ENCODE measurements around the gene ARHGEF40. TPM values are rescaled to one million over a fixed set of nuclear protein-coding genes. Genes with fewer than 3 reads are reported as not detected.

Gene ARHGEF40
- total RNA-seq, 1 experiment from 2014 or later, result 2.7 TPM

DNA sequence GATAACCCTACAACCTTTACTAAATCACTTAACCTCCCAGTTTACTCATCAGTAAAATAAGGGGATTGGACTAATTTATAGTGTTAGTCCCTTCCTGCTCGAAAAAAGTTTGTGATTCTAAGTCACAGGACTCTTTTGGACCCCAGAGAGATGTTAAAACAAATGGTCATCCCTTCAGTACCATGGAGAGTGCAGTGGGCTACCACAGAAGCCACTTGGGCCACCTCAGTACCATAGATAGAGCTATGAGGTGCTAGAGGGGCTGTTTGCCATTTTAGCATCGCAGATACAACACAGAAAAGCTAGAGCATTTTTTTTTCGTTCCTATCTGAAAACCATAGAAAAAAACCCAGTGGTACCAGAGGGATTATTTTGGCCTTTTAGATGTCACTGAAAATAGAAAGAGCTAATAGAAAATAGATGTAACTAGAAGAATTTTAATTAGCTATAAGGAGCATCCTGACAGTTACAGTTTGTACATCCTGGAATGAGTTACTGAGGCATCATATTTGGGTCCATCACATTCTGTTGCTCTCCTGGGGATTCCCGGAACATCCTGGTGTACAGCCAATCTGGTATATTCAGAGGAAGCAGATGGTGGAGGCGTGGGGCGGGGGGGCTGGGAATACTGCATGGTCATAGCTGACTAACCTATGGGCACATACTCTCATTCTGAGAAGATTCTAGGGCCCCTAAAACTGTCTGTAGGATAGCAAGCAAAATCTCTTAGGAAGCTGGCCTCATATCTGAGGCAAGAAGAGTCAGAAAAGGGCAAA, 25.5 kb downstream of the ARHGEF40 start:
- Histone ChIP-seq H3K79me2 (ENCODE audit: low read length) (no peaks in the 10 kb centered on the region), H3K36me3 (ENCODE audit: low read depth, low read length) (no peaks in the 10 kb centered on the region), H3K27me3 (ENCODE audit: low read length) (no peaks in the 10 kb centered on the region), H4K20me1 (ENCODE audit: low read length) (no peaks in the 10 kb centered on the region), H3K9ac (ENCODE audit: low read length) (no peak overlapping the region), H3F3A (ENCODE audit: low read length, unreplicated experiment) (no peaks in the 10 kb centered on the region), H3K9me2 (replicated peaks; ENCODE audit: low read length) (no peaks in the 10 kb centered on the region), H3K4me2 (ENCODE audit: low read length) (no peak overlapping the region), H2AFZ (ENCODE audit: low read length) (no peak overlapping the region), H3K27ac (ENCODE audit: low read length) (no peak overlapping the region), H3K9me3 (ENCODE audit: low read length) (no peaks in the 10 kb centered on the region), H3K4me3 (ENCODE audit: low read length) (no peak overlapping the region), H3K4me1 (ENCODE audit: insufficient read depth, low read length) (peaks cover 11% of the 10 kb centered on the region)
- intact Hi-C loops (cut with micrococcal nuclease), result no loop called here
- ATAC-seq (no peak), DNase-seq (no peak)
- CTCF ChIA-PET, result interaction anchor here (0.5 to 1.0 kb wide), 3 partner anchors 8 to 247 kb away, joined by 3 read pairs; no protein-coding TSS in a partner anchor
- TF ChIP-seq EZH2 (IDR thresholded peaks at IDR 0.05; ENCODE audit: low read length, unreplicated experiment) (no peak), EZH2phosphoT487 (IDR thresholded peaks at IDR 0.05; ENCODE audit: borderline replicate concordance, low read length) (no peak)
- TF ChIP-seq, protein P1, sequence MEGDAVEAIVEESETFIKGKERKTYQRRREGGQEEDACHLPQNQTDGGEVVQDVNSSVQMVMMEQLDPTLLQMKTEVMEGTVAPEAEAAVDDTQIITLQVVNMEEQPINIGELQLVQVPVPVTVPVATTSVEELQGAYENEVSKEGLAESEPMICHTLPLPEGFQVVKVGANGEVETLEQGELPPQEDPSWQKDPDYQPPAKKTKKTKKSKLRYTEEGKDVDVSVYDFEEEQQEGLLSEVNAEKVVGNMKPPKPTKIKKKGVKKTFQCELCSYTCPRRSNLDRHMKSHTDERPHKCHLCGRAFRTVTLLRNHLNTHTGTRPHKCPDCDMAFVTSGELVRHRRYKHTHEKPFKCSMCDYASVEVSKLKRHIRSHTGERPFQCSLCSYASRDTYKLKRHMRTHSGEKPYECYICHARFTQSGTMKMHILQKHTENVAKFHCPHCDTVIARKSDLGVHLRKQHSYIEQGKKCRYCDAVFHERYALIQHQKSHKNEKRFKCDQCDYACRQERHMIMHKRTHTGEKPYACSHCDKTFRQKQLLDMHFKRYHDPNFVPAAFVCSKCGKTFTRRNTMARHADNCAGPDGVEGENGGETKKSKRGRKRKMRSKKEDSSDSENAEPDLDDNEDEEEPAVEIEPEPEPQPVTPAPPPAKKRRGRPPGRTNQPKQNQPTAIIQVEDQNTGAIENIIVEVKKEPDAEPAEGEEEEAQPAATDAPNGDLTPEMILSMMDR (conservative IDR thresholded peaks at IDR 0.05; ENCODE audit: low read depth, low read length), result no peak
- POLR2A ChIA-PET (ENCODE audit: unreplicated experiment), result interaction anchor here (0.7 kb wide), 1 partner anchor 16 kb away, joined by 5 read pairs; no protein-coding TSS in a partner anchor
- TSS peak; percentile 16 for BruUV-seq (replicated peaks)

DNA sequence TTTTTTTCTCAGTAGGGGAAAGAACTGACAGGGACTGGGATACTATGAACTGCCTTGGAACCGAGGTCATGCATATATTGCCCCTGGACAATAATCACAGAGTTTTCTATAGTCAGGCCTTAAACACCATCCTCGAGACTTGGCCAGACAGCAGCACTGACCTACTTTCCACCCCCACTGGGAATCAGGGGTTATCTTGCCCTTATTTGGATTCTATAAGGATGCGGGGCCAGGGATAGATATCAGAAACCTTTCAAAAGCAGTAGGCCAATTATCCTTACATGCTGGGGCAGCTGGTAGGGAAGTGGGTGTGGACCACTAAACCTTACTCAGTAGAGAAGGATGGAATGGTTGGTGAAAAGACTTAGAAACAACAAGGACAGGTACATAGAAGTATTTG, 26.3 kb downstream of the ARHGEF40 start:
- DNase-seq (no peak), ATAC-seq (no peak)
- Histone ChIP-seq H3F3A (ENCODE audit: low read length, unreplicated experiment) (no peaks in the 10 kb centered on the region), H3K9me3 (ENCODE audit: low read length) (no peaks in the 10 kb centered on the region), H4K20me1 (ENCODE audit: low read length) (no peaks in the 10 kb centered on the region), H3K79me2 (ENCODE audit: low read length) (no peaks in the 10 kb centered on the region), H3K9ac (ENCODE audit: low read length) (no peak overlapping the region), H3K27me3 (ENCODE audit: low read length) (no peaks in the 10 kb centered on the region), H3K9me2 (replicated peaks; ENCODE audit: low read length) (no peaks in the 10 kb centered on the region), H3K4me1 (ENCODE audit: insufficient read depth, low read length) (peaks cover 11% of the 10 kb centered on the region), H3K4me3 (ENCODE audit: low read length) (no peak overlapping the region), H3K36me3 (ENCODE audit: low read depth, low read length) (no peaks in the 10 kb centered on the region), H2AFZ (ENCODE audit: low read length) (no peak overlapping the region), H3K27ac (ENCODE audit: low read length) (no peak overlapping the region), H3K4me2 (ENCODE audit: low read length) (no peak overlapping the region)
- TSS peak; percentile 30 for BruUV-seq (replicated peaks)
- TF ChIP-seq, protein P1 (conservative IDR thresholded peaks at IDR 0.05; ENCODE audit: low read depth, low read length), result no peak
- TF ChIP-seq EZH2phosphoT487 (IDR thresholded peaks at IDR 0.05; ENCODE audit: borderline replicate concordance, low read length) (no peak), EZH2 (IDR thresholded peaks at IDR 0.05; ENCODE audit: low read length, unreplicated experiment) (no peak)
- intact Hi-C loops (cut with micrococcal nuclease), result no loop called here
- ChIA-PET CTCF (no interaction called here), POLR2A (ENCODE audit: unreplicated experiment) (no interaction called here)
